ENCODE measurements around the gene UPF3A.
"Not testable (repeated sequence)": the region's sequence is repeated elsewhere in the genome, so short reads cannot be mapped to it uniquely, and the experiment has no call there.

The UPF3A gene

DNA sequence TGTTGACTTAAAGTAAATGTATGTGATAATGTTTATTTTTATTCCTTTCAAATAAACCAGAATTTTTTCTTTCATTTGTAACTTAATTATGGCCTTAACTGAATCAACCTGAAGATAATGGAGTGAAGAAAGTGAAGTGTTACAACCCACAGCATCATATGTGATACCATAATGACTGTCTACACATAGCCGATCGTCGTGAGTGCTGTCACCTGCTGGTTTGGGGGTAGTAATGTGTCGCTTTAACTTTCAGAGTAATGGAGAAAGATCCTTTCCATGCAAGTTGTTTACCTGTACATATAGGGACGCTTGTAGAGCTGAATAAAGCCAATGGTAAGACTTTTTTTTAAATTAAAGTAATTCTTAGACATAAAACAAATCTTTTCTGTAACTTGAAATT, 36.8 kb upstream of the UPF3A start:
- no peaks in the 10 kb centered on the region for H3K27me3 ChIP-seq (ENCODE audit: insufficient read depth, low read length, poor library complexity, severe bottlenecking)

GRCh38 chr13:114248011-114248410, 33.4 kb upstream of the UPF3A start:
- Histone ChIP-seq H3K36me3 (ENCODE audit: insufficient read depth, low read length) (peaks cover 87% of the 10 kb centered on the region), H3K4me2 (ENCODE audit: low read depth, low read length, poor library complexity, severe bottlenecking) (no peak overlapping the region), H3K9me3 (ENCODE audit: insufficient read depth, low read depth, low read length) (no peaks in the 10 kb centered on the region), H3K9ac (ENCODE audit: low read depth, low read length, poor library complexity, severe bottlenecking) (no peak overlapping the region), H3K4me1 (ENCODE audit: insufficient read depth, low read length, poor library complexity, severe bottlenecking) (peaks cover 11% of the 10 kb centered on the region), H3K27me3 (ENCODE audit: insufficient read depth, low read length, poor library complexity, severe bottlenecking) (no peaks in the 10 kb centered on the region), H3K79me2 (ENCODE audit: insufficient read depth, low read length) (no peaks in the 10 kb centered on the region), H3K9me2 (replicated peaks; ENCODE audit: low read depth, low read length) (no peaks in the 10 kb centered on the region), H2AFZ (ENCODE audit: low read length) (no peak overlapping the region), H3K4me3 (ENCODE audit: low read length, poor library complexity, severe bottlenecking) (no peak overlapping the region), H3F3A (ENCODE audit: low read depth) (peaks cover 3% of the 10 kb centered on the region; the same call in 1 of the 2 replicates), H4K20me1 (ENCODE audit: insufficient read depth, low read length, poor library complexity, severe bottlenecking) (peaks cover 13% of the 10 kb centered on the region)
- no peak for TF ChIP-seq CTCF (conservative IDR thresholded peaks at IDR 0.05; ENCODE audit: low read length)
- TF ChIP-seq EZH2phosphoT487 (IDR thresholded peaks at IDR 0.05; ENCODE audit: borderline replicate concordance) = no peak

More for the DNA sequence above, 36.8 kb upstream of the UPF3A start:
- peaks cover 84% of the 10 kb centered on the region for H3K36me3 ChIP-seq (ENCODE audit: insufficient read depth, low read length)
- no peaks in the 10 kb centered on the region for H3K9me2 ChIP-seq (replicated peaks; ENCODE audit: low read depth, low read length)
- peaks cover 15% of the 10 kb centered on the region for H4K20me1 ChIP-seq (ENCODE audit: insufficient read depth, low read length, poor library complexity, severe bottlenecking)
- no peak overlapping the region for H3K4me3 ChIP-seq (ENCODE audit: low read length, poor library complexity, severe bottlenecking)
- H3K4me2 ChIP-seq (ENCODE audit: low read depth, low read length, poor library complexity, severe bottlenecking) = no peak overlapping the region
- peaks cover 1% of the 10 kb centered on the region; the same call in 1 of the 2 replicates for H3K79me2 ChIP-seq (ENCODE audit: insufficient read depth, low read length)
- no peak overlapping the region for H2AFZ ChIP-seq (ENCODE audit: low read length)
- H3K4me1 ChIP-seq (ENCODE audit: insufficient read depth, low read length, poor library complexity, severe bottlenecking) = peaks cover 17% of the 10 kb centered on the region
- peaks cover 3% of the 10 kb centered on the region; the same call in 1 of the 2 replicates for H3F3A ChIP-seq (ENCODE audit: low read depth)
- no peaks in the 10 kb centered on the region for H3K9me3 ChIP-seq (ENCODE audit: insufficient read depth, low read depth, low read length)
- TF ChIP-seq EZH2phosphoT487 (IDR thresholded peaks at IDR 0.05; ENCODE audit: borderline replicate concordance) (no peak), CTCF (conservative IDR thresholded peaks at IDR 0.05; ENCODE audit: low read length) (peak; percentile 51)
- H3K9ac ChIP-seq (ENCODE audit: low read depth, low read length, poor library complexity, severe bottlenecking) = no peak overlapping the region

- Histone ChIP-seq H4K20me1 (ENCODE audit: insufficient read depth, low read length, poor library complexity, severe bottlenecking) (peaks cover 11% of the 10 kb centered on the region), H3K9me3 (ENCODE audit: insufficient read depth, low read depth, low read length) (no peaks in the 10 kb centered on the region), H3K9me2 (replicated peaks; ENCODE audit: low read depth, low read length) (no peaks in the 10 kb centered on the region), H3K4me2 (ENCODE audit: low read depth, low read length, poor library complexity, severe bottlenecking) (no peak overlapping the region), H3F3A (ENCODE audit: low read depth) (no peaks in the 10 kb centered on the region), H3K4me3 (ENCODE audit: low read length, poor library complexity, severe bottlenecking) (no peak overlapping the region), H3K4me1 (ENCODE audit: insufficient read depth, low read length, poor library complexity, severe bottlenecking) (peaks cover 5% of the 10 kb centered on the region), H3K79me2 (ENCODE audit: insufficient read depth, low read length) (no peaks in the 10 kb centered on the region), H3K27me3 (ENCODE audit: insufficient read depth, low read length, poor library complexity, severe bottlenecking) (no peaks in the 10 kb centered on the region), H3K36me3 (ENCODE audit: insufficient read depth, low read length) (peaks cover 79% of the 10 kb centered on the region; the same call in 1 of the 2 replicates), H3K9ac (ENCODE audit: low read depth, low read length, poor library complexity, severe bottlenecking) (no peak overlapping the region), H2AFZ (ENCODE audit: low read length) (no peak overlapping the region)
- TF ChIP-seq CTCF (conservative IDR thresholded peaks at IDR 0.05; ENCODE audit: low read length) = no peak
- TF ChIP-seq EZH2phosphoT487 (IDR thresholded peaks at IDR 0.05; ENCODE audit: borderline replicate concordance) = no peak
Observed at GRCh38 chr13:114249077-114249476, 32.3 kb upstream of the UPF3A start.

- peak overlapping the region; percentile 9 for H3K4me2 ChIP-seq (ENCODE audit: low read depth, low read length, poor library complexity, severe bottlenecking)
- not testable (repeated sequence) for H3K79me2 ChIP-seq (ENCODE audit: insufficient read depth, low read length)
Observed at GRCh38 chr13:114251639-114252440, 29.6 kb upstream of the UPF3A start.

More at GRCh38 chr13:114251639-114252440, 29.6 kb upstream of the UPF3A start:
- H3K4me1 ChIP-seq (ENCODE audit: insufficient read depth, low read length, poor library complexity, severe bottlenecking); H2AFZ ChIP-seq (ENCODE audit: low read length); H3K9me3 ChIP-seq (ENCODE audit: insufficient read depth, low read depth, low read length); H3K27me3 ChIP-seq (ENCODE audit: insufficient read depth, low read length, poor library complexity, severe bottlenecking); H3K9ac ChIP-seq (ENCODE audit: low read depth, low read length, poor library complexity, severe bottlenecking); H4K20me1 ChIP-seq (ENCODE audit: insufficient read depth, low read length, poor library complexity, severe bottlenecking); H3K4me3 ChIP-seq (ENCODE audit: low read length, poor library complexity, severe bottlenecking); H3F3A ChIP-seq (ENCODE audit: low read depth); H3K9me2 ChIP-seq (replicated peaks; ENCODE audit: low read depth, low read length): not testable (repeated sequence)
- peaks cover 75% of the 10 kb centered on the region; the same call in 1 of the 2 replicates for H3K36me3 ChIP-seq (ENCODE audit: insufficient read depth, low read length)

Data from Loucy (cell line).